ENCODE measurements around the gene MED10.

DNA sequence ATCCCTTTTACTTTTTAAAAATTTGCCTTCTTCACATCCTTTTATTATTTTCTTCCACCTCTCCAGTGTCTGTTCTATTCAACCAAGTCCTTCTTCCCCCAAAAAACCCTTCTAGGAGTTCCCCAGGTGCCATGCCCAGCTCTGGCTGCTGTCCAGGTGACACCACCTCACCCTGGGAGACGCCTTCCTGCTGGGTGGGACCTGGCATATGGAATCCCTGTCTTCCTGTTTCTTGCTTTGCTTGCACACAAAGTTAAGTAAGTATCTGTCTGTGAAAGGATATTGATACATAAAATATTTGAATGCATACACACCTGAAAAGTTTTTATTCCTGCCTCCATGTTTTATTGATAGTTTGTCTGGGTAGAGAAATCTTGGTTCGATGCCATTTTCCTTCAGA, 23.1 kb upstream of the MED10 start:
- TF ChIP-seq, protein P1, sequence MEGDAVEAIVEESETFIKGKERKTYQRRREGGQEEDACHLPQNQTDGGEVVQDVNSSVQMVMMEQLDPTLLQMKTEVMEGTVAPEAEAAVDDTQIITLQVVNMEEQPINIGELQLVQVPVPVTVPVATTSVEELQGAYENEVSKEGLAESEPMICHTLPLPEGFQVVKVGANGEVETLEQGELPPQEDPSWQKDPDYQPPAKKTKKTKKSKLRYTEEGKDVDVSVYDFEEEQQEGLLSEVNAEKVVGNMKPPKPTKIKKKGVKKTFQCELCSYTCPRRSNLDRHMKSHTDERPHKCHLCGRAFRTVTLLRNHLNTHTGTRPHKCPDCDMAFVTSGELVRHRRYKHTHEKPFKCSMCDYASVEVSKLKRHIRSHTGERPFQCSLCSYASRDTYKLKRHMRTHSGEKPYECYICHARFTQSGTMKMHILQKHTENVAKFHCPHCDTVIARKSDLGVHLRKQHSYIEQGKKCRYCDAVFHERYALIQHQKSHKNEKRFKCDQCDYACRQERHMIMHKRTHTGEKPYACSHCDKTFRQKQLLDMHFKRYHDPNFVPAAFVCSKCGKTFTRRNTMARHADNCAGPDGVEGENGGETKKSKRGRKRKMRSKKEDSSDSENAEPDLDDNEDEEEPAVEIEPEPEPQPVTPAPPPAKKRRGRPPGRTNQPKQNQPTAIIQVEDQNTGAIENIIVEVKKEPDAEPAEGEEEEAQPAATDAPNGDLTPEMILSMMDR (IDR thresholded peaks at IDR 0.05) = no peak
- no peak for TF ChIP-seq POLR2A (IDR thresholded peaks at IDR 0.05)
